Tongue (tissue), 2 donors: Measurements from ENCODE around the gene ITPKC. TPM values are rescaled to one million over a fixed set of nuclear protein-coding genes. Genes with fewer than 3 reads are reported as not detected.
"Not testable (repeated sequence)": the region's sequence is repeated elsewhere in the genome, so short reads cannot be mapped to it uniquely, and the experiment has no call there.

Experiments
- DNase-seq: peaks from one replicate; pipeline ENCODE4 v3.0.0-alpha.2; 2015
- total RNA-seq: library from RNA; depleted of rRNA; stranded (reverse); fragments of >200 nt; gene quantifications from one replicate; pipeline ENCODE4 v1.2.3, GENCODE V29; 2014

Gene ITPKC
- total RNA-seq, 1 donor from 2014 or later = 18.8 TPM

- no peak for DNase-seq
Observed at GRCh38 chr19:40742477-40742876, 25.6 kb downstream of the ITPKC start.

- DNase-seq = no peak
Observed at GRCh38 chr19:40742886-40743285, 26.0 kb downstream of the ITPKC start.

- DNase-seq = no peak
Observed at GRCh38 chr19:40743926-40744325, 27.0 kb downstream of the ITPKC start.

GRCh38 chr19:40744554-40745401 is 27.9 kb downstream of the ITPKC start:
- DNase-seq = no peak

GRCh38 chr19:40745402-40745780 is 28.5 kb downstream of the ITPKC start:
- no peak for DNase-seq

GRCh38 chr19:40747536-40747935 is 30.6 kb downstream of the ITPKC start:
- DNase-seq = no peak

- peak; percentile 100 for DNase-seq
Observed at GRCh38 chr19:40750058-40750873, 33.4 kb downstream of the ITPKC start, which contains the start of gene ACTMAP. Gene ACTMAP (minus strand): TSS chr19:40750477. CDS start chr19:40749803, 674 bp downstream.

- DNase-seq = peak; percentile 100
Observed at GRCh38 chr19:40750874-40751537, 34.1 kb downstream of the ITPKC start, which contains the start of gene SNRPA. Gene SNRPA (plus strand): TSS chr19:40751203. CDS start chr19:40751409, 206 bp downstream.

GRCh38 chr19:40752257-40752781 is 35.4 kb downstream of the ITPKC start:
- DNase-seq = no peak

- no peak for DNase-seq
Observed at GRCh38 chr19:40754611-40755247, 37.8 kb downstream of the ITPKC start.

- DNase-seq = no peak
Observed at GRCh38 chr19:40755248-40755624, 38.3 kb downstream of the ITPKC start.

- DNase-seq = no peak
Observed at GRCh38 chr19:40755791-40756190, 38.9 kb downstream of the ITPKC start.

- DNase-seq = no peak
Observed at GRCh38 chr19:40756502-40757110, 39.7 kb downstream of the ITPKC start.

- no peak for DNase-seq
Observed at GRCh38 chr19:40758491-40758890, 41.6 kb downstream of the ITPKC start.

GRCh38 chr19:40759352-40759751 is 42.4 kb downstream of the ITPKC start:
- DNase-seq = no peak

- no peak for DNase-seq
Observed at GRCh38 chr19:40762754-40763470, 46.0 kb downstream of the ITPKC start.

GRCh38 chr19:40763526-40763925 is 46.6 kb downstream of the ITPKC start:
- DNase-seq = no peak

GRCh38 chr19:40763963-40764362 is 47.1 kb downstream of the ITPKC start:
- no peak for DNase-seq

GRCh38 chr19:40766385-40766784 is 49.5 kb downstream of the ITPKC start:
- DNase-seq = not testable (repeated sequence)

- DNase-seq = no peak
Observed at GRCh38 chr19:40768869-40769268, 52.0 kb downstream of the ITPKC start.
